Lower leg skin (tissue), 4 donors: ENCODE measurements around the gene FOXF1. TPM values are rescaled to one million over a fixed set of nuclear protein-coding genes. Genes with fewer than 3 reads are reported as not detected.

Experiments
- DNase-seq, 2 donors: peaks; one replicate each; pipeline ENCODE4 v3.0.0-alpha.2; 2019; ENCODE audit warnings: low spot score in 2 of 2
- H3K4me3 ChIP-seq: fragments of 200-600 bp; sonication (generic); 2 replicates; pipeline ENCODE4 v1.5.1; 2017; ENCODE audit warnings: mild to moderate bottlenecking, low read depth; ENCODE audit not compliant: poor library complexity, severe bottlenecking
- CTCF ChIP-seq, 3 donors: fragments of 450-650 bp; IDR thresholded peaks; one replicate each; pipeline ENCODE4 v1.5.1; 2016; ENCODE audit warnings: antibody characterized with exemption in 3 of 3, mild to moderate bottlenecking in 3 of 3, moderate library complexity in 2 of 3
- POLR2A ChIP-seq, 2 donors: fragments of 450-650 bp; IDR thresholded peaks; one replicate each; pipeline ENCODE4 v1.6.1; 2016 to 2017; ENCODE audit warnings: antibody characterized with exemption in 2 of 2, mild to moderate bottlenecking in 1 of 2, moderate library complexity in 1 of 2
- WGBS, 2 donors: methylation state at CpG; one replicate each; pipeline ENCODE4 v1.1.5; 2018; 5-methylcytosine and 5-hydroxymethylcytosine counted together
- intact Hi-C: fragments of 100-400 bp; cut with DNase I; formaldehyde crosslinking; loops from one replicate; pipeline ENCODE4 v1.15.0; 2023; ENCODE audit warnings: low total_unique reads
- total RNA-seq, 4 donors: library from RNA; depleted of rRNA; stranded (reverse); fragments of >200 nt; gene quantifications; one replicate each; pipeline ENCODE4 v1.1.0, GENCODE V29; 2016

Gene FOXF1
- total RNA-seq, 4 donors from 2014 or later, result 0.10 to 0.45 TPM; not detected in 2

- H3K4me3 ChIP-seq, result peak overlapping the region; percentile 84
- 4 to 5% methylated on average over 10 of the region's 10 CpGs for WGBS, 2 donors
- DNase-seq, result no peak
- TF ChIP-seq CTCF (IDR thresholded peaks at IDR 0.05), result no peak
- no peak for TF ChIP-seq POLR2A (IDR thresholded peaks at IDR 0.05)
- intact Hi-C loops, result no loop called here
Measured at GRCh38 chr16:86554599-86554916, 44.2 kb downstream of the FOXF1 start.

GRCh38 chr16:86554917-86555703 lies 44.8 kb downstream of the FOXF1 start, which contains the start of gene MTHFSD:
TSS of gene MTHFSD (minus strand) at chr16:86555235. CDS start at chr16:86555184, 51 bp downstream.
- TF ChIP-seq CTCF (IDR thresholded peaks at IDR 0.05) (no peak), POLR2A (IDR thresholded peaks at IDR 0.05) (no peak)
- DNase-seq, result peak; percentile 87 to 99
- WGBS, 2 donors, result 5 to 9% methylated on average over 54 to 61 of the region's 70 CpGs
- intact Hi-C loops, result no loop called here
- peak within 1 kb of the TSS; percentile 84 for H3K4me3 ChIP-seq

- intact Hi-C loops, result no loop called here
- TF ChIP-seq POLR2A (IDR thresholded peaks at IDR 0.05), result no peak
- no peak for TF ChIP-seq CTCF (IDR thresholded peaks at IDR 0.05)
- no peak for DNase-seq
- no peak overlapping the region for H3K4me3 ChIP-seq
- 25 to 41% methylated on average over 17 of the region's 17 CpGs for WGBS, 2 donors
Measured at GRCh38 chr16:86555704-86556075, 45.4 kb downstream of the FOXF1 start.

GRCh38 chr16:86556576-86556975 lies 46.2 kb downstream of the FOXF1 start:
- WGBS, 2 donors, result 50 to 62% methylated on average over 5 of the region's 5 CpGs
- DNase-seq, result no peak
- H3K4me3 ChIP-seq, result no peak overlapping the region
- intact Hi-C loops, result no loop called here
- TF ChIP-seq POLR2A (IDR thresholded peaks at IDR 0.05) (no peak), CTCF (IDR thresholded peaks at IDR 0.05) (no peak)

GRCh38 chr16:86557587-86557986 lies 47.3 kb downstream of the FOXF1 start:
- intact Hi-C loops, result no loop called here
- H3K4me3 ChIP-seq, result no peak overlapping the region
- WGBS, 2 donors, result 78 to 83% methylated on average over 4 of the region's 4 CpGs
- TF ChIP-seq CTCF (IDR thresholded peaks at IDR 0.05) (no peak), POLR2A (IDR thresholded peaks at IDR 0.05) (no peak)
- DNase-seq, result no peak
